Gastroesophageal sphincter (tissue), 4 donors: Measurements from ENCODE around the gene PCSK5. TPM values are rescaled to one million over a fixed set of nuclear protein-coding genes. Genes with fewer than 3 reads are reported as not detected.

Experiments
- ATAC-seq: fragments of 150-250 bp; one replicate; pipeline ENCODE4 v1.9.1; 2016; ENCODE audit warnings: mild to moderate bottlenecking, moderate library complexity
- H3K27ac ChIP-seq, 4 donors: fragments of 200-600 bp; sonication (generic) in 3 of 4; 1 replicate in 3 of 4; 2 replicates in 1 of 4; pipeline ENCODE4 v1.5.1; 2016 to 2019
- H3K27me3 ChIP-seq: fragments of 200-600 bp; sonication (generic); one replicate; pipeline ENCODE4 v1.5.1; 2019
- H3K36me3 ChIP-seq, 2 donors: fragments of 200-600 bp; sonication (generic); one replicate each; pipeline ENCODE4 v1.5.1; 2019; ENCODE audit warnings: control low read depth in 1 of 2
- H3K4me1 ChIP-seq, 3 donors: fragments of 200-600 bp; sonication (generic); 1 replicate in 2 of 3; 2 replicates in 1 of 3; pipeline ENCODE4 v1.5.1; 2016 to 2019; ENCODE audit warnings: control low read depth in 2 of 3
- H3K4me3 ChIP-seq, 2 donors: fragments of 200-600 bp; sonication (generic); one replicate each; pipeline ENCODE4 v1.5.1; 2019; ENCODE audit warnings: mild to moderate bottlenecking in 1 of 2, moderate library complexity in 1 of 2
- H3K9me3 ChIP-seq, 3 donors: fragments of 200-600 bp; sonication (generic); one replicate each; pipeline ENCODE4 v1.5.1; 2017 to 2019; ENCODE audit warnings: control low read depth in 2 of 3
- CTCF ChIP-seq, 4 experiments: fragments of 200-600 bp in 2 of 4; fragments of 450-650 bp in 2 of 4; sonication (generic) in 1 of 4; IDR thresholded peaks; one replicate each; pipeline ENCODE4 v1.5.1; 2017 to 2019; ENCODE audit warnings: antibody characterized with exemption in 4 of 4, mild to moderate bottlenecking in 2 of 4, moderate library complexity in 2 of 4
- EP300 ChIP-seq: sonication (generic); formaldehyde crosslinking; IDR thresholded peaks from one replicate; pipeline ENCODE4 v1.6.1; 2017; ENCODE audit warnings: antibody characterized with exemption, mild to moderate bottlenecking
- POLR2A ChIP-seq, 2 donors: fragments of 450-650 bp; IDR thresholded peaks; one replicate each; pipeline ENCODE4 v1.6.1; 2017; ENCODE audit warnings: antibody characterized with exemption in 2 of 2, mild to moderate bottlenecking in 2 of 2, moderate library complexity in 1 of 2
- POLR2AphosphoS5 ChIP-seq: sonication (generic); formaldehyde crosslinking; IDR thresholded peaks from one replicate; pipeline ENCODE4 v1.6.1; 2017; ENCODE audit warnings: antibody characterized with exemption
- WGBS, 2 donors: methylation state at CpG; one replicate each; pipeline ENCODE4 v1.1.5; 2018; ENCODE audit warnings: low coverage in 1 of 2; 5-methylcytosine and 5-hydroxymethylcytosine counted together
- total RNA-seq, 4 donors: library from RNA; depleted of rRNA; stranded (reverse); fragments of >200 nt; gene quantifications; one replicate each; pipeline ENCODE4 v1.1.0, GENCODE V29; 2016

PCSK5 gene
- total RNA-seq = 10 to 100 TPM; 20.1 to 37.3 (median 28.1) TPM

GRCh38 chr9:75890472-75891276 lies at the start of gene PCSK5:
TSS of gene PCSK5 (plus strand) at chr9:75890673. CDS start at chr9:75891182, 509 bp downstream.
- Histone ChIP-seq H3K9me3 (no peaks in the 10 kb centered on the region), H3K27me3 (no peaks in the 10 kb centered on the region), H3K4me3 (peak within 1 kb of the TSS; percentile 68 to 69), H3K27ac (peak within 1 kb of the TSS; percentile 68 to 94 (median 91)), H3K4me1 (peaks cover 0 to 37% (median 9%) of the 10 kb centered on the region in 3 donors), H3K36me3 (no peaks in the 10 kb centered on the region)
- peak; percentile 93 for ATAC-seq
- peak; percentile 94 for TF ChIP-seq POLR2AphosphoS5
- TF ChIP-seq EP300 = no peak
- TF ChIP-seq CTCF (IDR thresholded peaks at IDR 0.05) = peak in 3 of 4 experiments; percentile 30 to 68 (median 31)
- TF ChIP-seq POLR2A (IDR thresholded peaks at IDR 0.05) = peak; percentile 91 to 92
- WGBS, 2 donors = 0% methylated on average over 7 to 15 of the region's 83 CpGs

- ATAC-seq = no peak
- no peaks in the 10 kb centered on the region for H3K27me3 ChIP-seq
- no peak overlapping the region for H3K4me3 ChIP-seq
- WGBS, 2 donors = 73 to 75% methylated on average over 2 of the region's 2 CpGs
- H3K27ac ChIP-seq = no peak overlapping the region
- no peaks in the 10 kb centered on the region for H3K4me1 ChIP-seq
- no peaks in the 10 kb centered on the region for H3K36me3 ChIP-seq
- TF ChIP-seq EP300 (no peak), POLR2AphosphoS5 (no peak), POLR2A (IDR thresholded peaks at IDR 0.05) (no peak), CTCF (IDR thresholded peaks at IDR 0.05) (no peak)
- H3K9me3 ChIP-seq = peaks cover 0 to 8% (median 0%) of the 10 kb centered on the region in 3 donors
These were observed 46.2 kb upstream of the PCSK5 start for GRCh38 chr9:75844321-75844720.

- ATAC-seq = no peak
- no peak overlapping the region for H3K4me3 ChIP-seq
- no peaks in the 10 kb centered on the region for H3K36me3 ChIP-seq
- peaks cover 0 to 8% (median 0%) of the 10 kb centered on the region in 3 donors for H3K9me3 ChIP-seq
- TF ChIP-seq EP300 = no peak
- no peak for TF ChIP-seq POLR2AphosphoS5
- TF ChIP-seq POLR2A (IDR thresholded peaks at IDR 0.05) = no peak
- TF ChIP-seq CTCF (IDR thresholded peaks at IDR 0.05) = no peak
- no peaks in the 10 kb centered on the region for H3K27me3 ChIP-seq
- whole genome bisulfite sequencing, 2 donors = 88 to 89% methylated on average over 2 of the region's 2 CpGs
- H3K27ac ChIP-seq = no peak overlapping the region
- no peaks in the 10 kb centered on the region for H3K4me1 ChIP-seq
These were observed 44.7 kb upstream of the PCSK5 start for GRCh38 chr9:75845806-75846205.

- Histone ChIP-seq H3K27me3 (no peaks in the 10 kb centered on the region), H3K9me3 (peaks cover 0 to 8% (median 0%) of the 10 kb centered on the region in 3 donors), H3K36me3 (no peaks in the 10 kb centered on the region), H3K4me3 (no peak overlapping the region), H3K27ac (no peak overlapping the region), H3K4me1 (no peaks in the 10 kb centered on the region)
- 75 to 82% methylated on average over 1 of the region's 1 CpG for WGBS, 2 donors
- ATAC-seq = no peak
- no peak for TF ChIP-seq POLR2A (IDR thresholded peaks at IDR 0.05)
- TF ChIP-seq CTCF (IDR thresholded peaks at IDR 0.05) = no peak
- TF ChIP-seq POLR2AphosphoS5 = no peak
These were observed 43.4 kb upstream of the PCSK5 start for GRCh38 chr9:75847085-75847484.
